HepG2 (cell line): ENCODE measurements around the gene AHCYL1.

Experiments
- ASH2L ChIP-seq: fragments of 300-600, 200-600 bp; sonication (generic); IDR thresholded peaks from 2 replicates; pipeline ENCODE4 v1.7.0; 2017; ENCODE audit warnings: low read depth, mild to moderate bottlenecking, moderate library complexity, mixed read lengths, low read length; ENCODE audit not compliant: insufficient read length
- ATF7 ChIP-seq, 2 experiments: fragments of 450-650 bp in 1 of 2; sonication (generic) in 1 of 2; formaldehyde crosslinking in 1 of 2; IDR thresholded peaks; 2 replicates each; pipeline versions ENCODE4 v1.4.0 to v1.6.1; 2016 to 2020; ENCODE audit warnings: antibody characterized with exemption in 1 of 2, mild to moderate bottlenecking in 1 of 2, missing genetic modification reagents in 1 of 2
- CTCF ChIP-seq: sonication (generic); formaldehyde crosslinking; IDR thresholded peaks from 2 replicates; pipeline ENCODE4 v1.5.0; 2020; ENCODE audit warnings: mild to moderate bottlenecking, missing genetic modification reagents, moderate library complexity
- NR1H2 ChIP-seq: sonication (generic); formaldehyde crosslinking; IDR thresholded peaks from 2 replicates; pipeline ENCODE4 v1.8.1; 2022; ENCODE audit warnings: low read depth, missing genetic modification reagents, borderline replicate concordance
- POLR2AphosphoS5 ChIP-seq: IDR thresholded peaks from 2 replicates; pipeline ENCODE4 v1.6.1; 2012; ENCODE audit warnings: low read depth, low read length
- SIN3A ChIP-seq: IDR thresholded peaks from 2 replicates; pipeline ENCODE4 v1.6.1; 2011; ENCODE audit warnings: low read depth, mild to moderate bottlenecking, control low read depth, low read length, borderline replicate concordance
- SKI ChIP-seq: fragments of 450-650 bp; IDR thresholded peaks from one replicate; pipeline ENCODE4 v1.6.1; 2018; ENCODE audit warnings: mild to moderate bottlenecking; ENCODE audit not compliant: partially characterized antibody
- SMC3 ChIP-seq: IDR thresholded peaks from 2 replicates; pipeline ENCODE4 v1.6.1; 2011; ENCODE audit warnings: low read length, improper control_type of control experiment
- SNAPC2 ChIP-seq: sonication (generic); formaldehyde crosslinking; IDR thresholded peaks from 2 replicates; pipeline ENCODE4 v1.8.1; 2022; ENCODE audit warnings: mild to moderate bottlenecking, missing genetic modification reagents
- SP2 ChIP-seq: sonication (generic); formaldehyde crosslinking; IDR thresholded peaks from 2 replicates; pipeline ENCODE4 v1.5.1; 2020; ENCODE audit warnings: mild to moderate bottlenecking, missing genetic modification reagents
- TF ChIP-seq, protein P1 (sequence below): sonication (generic); formaldehyde crosslinking; IDR thresholded peaks from 2 replicates; pipeline ENCODE4 v1.5.0; 2020; ENCODE audit warnings: missing genetic modification reagents, mild to moderate bottlenecking, borderline replicate concordance

- TF ChIP-seq SIN3A (no peak), SNAPC2 (CRISPR knock-in tag) (no peak), CTCF (CRISPR knock-in tag) (no peak), SKI (no peak), POLR2AphosphoS5 (no peak), SMC3 (no peak), ATF7 (IDR thresholded peaks at IDR 0.05) (no peak), ATF7 (CRISPR knock-in tag; IDR thresholded peaks at IDR 0.05) (no peak), ASH2L (no peak), SP2 (CRISPR knock-in tag) (no peak), NR1H2 (CRISPR knock-in tag) (no peak)
- TF ChIP-seq, protein P1, sequence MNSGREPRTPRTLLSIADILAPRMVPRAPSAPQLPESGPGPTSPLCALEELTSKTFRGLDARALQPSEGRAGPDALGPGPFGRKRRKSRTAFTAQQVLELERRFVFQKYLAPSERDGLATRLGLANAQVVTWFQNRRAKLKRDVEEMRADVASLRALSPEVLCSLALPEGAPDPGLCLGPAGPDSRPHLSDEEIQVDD (CRISPR knock-in tag): no peak
Measured at GRCh38 chr1:110048240-110048639, 63.7 kb downstream of the AHCYL1 start.
